Measurements from ENCODE around the gene COL26A1.
A peak's percentile ranks its signal among the peaks of the same experiment; 100 is the strongest.
"Not testable (repeated sequence)": the region's sequence is repeated elsewhere in the genome, so short reads cannot be mapped to it uniquely, and the experiment has no call there.

The COL26A1 gene

GRCh38 chr7:101362334-101363195 lies at the start of gene COL26A1:
TSS of gene COL26A1 (plus strand) at chr7:101362875. CDS start at chr7:101363033, 158 bp downstream.
- DNase-seq: peak; percentile 3

- DNase-seq: peak; percentile 36
Measured at GRCh38 chr7:101315336-101315735, 47.3 kb upstream of the COL26A1 start.

- no peak for DNase-seq
Measured at GRCh38 chr7:101319401-101319800, 43.3 kb upstream of the COL26A1 start.

GRCh38 chr7:101321491-101322401 lies 40.9 kb upstream of the COL26A1 start, which contains the start of gene IFT22:
TSS of gene IFT22 (minus strand) at chr7:101321812. CDS start at chr7:101321709, 103 bp downstream.
- peak; percentile 87 for DNase-seq

- no peak for DNase-seq
Measured at GRCh38 chr7:101328159-101328558, 34.5 kb upstream of the COL26A1 start.

- no peak for DNase-seq
Measured at GRCh38 chr7:101330011-101330484, 32.6 kb upstream of the COL26A1 start.

GRCh38 chr7:101332026-101332425 lies 30.6 kb upstream of the COL26A1 start:
- no peak for DNase-seq

- no peak for DNase-seq
Measured at GRCh38 chr7:101333912-101334311, 28.8 kb upstream of the COL26A1 start.

- no peak for DNase-seq
Measured at GRCh38 chr7:101340379-101340778, 22.3 kb upstream of the COL26A1 start.

- DNase-seq: no peak
Measured at GRCh38 chr7:101342892-101343291, 19.8 kb upstream of the COL26A1 start.

GRCh38 chr7:101347477-101347876 lies 15.2 kb upstream of the COL26A1 start:
- DNase-seq: no peak

- DNase-seq: not testable (repeated sequence)
Measured at GRCh38 chr7:101348456-101349067, 14.1 kb upstream of the COL26A1 start.

- DNase-seq: not testable (repeated sequence)
Measured at GRCh38 chr7:101349300-101349699, 13.4 kb upstream of the COL26A1 start.

GRCh38 chr7:101352920-101353308 lies 9.8 kb upstream of the COL26A1 start:
- DNase-seq: no peak

- DNase-seq: no peak
Measured at GRCh38 chr7:101357433-101357832, 5.2 kb upstream of the COL26A1 start.

- DNase-seq: no peak
Measured at GRCh38 chr7:101363196-101363733, 590 bp downstream of the COL26A1 start.

GRCh38 chr7:101363734-101364374 lies 1.2 kb downstream of the COL26A1 start:
- DNase-seq: peak; percentile 66

GRCh38 chr7:101365956-101366355 lies 3.3 kb downstream of the COL26A1 start:
- no peak for DNase-seq

- no peak for DNase-seq
Measured at GRCh38 chr7:101367676-101368075, 5.0 kb downstream of the COL26A1 start.

GRCh38 chr7:101368422-101369165 lies 5.9 kb downstream of the COL26A1 start:
- DNase-seq: no peak

GRCh38 chr7:101370836-101371235 lies 8.2 kb downstream of the COL26A1 start:
- DNase-seq: no peak
